PC-9 (cell line): ENCODE results near the gene SLC35B2.

Experiments used
- CTCF ChIP-seq: fragments of 200-600 bp; sonication (generic); conservative IDR thresholded peaks from 2 replicates; pipeline ENCODE4 v1.6.1; 2017; ENCODE audit warnings: mixed run types, antibody characterized with exemption, mild to moderate bottlenecking, moderate library complexity
- EZH2 ChIP-seq: fragments of 200-600 bp; sonication (generic); IDR thresholded peaks from 2 replicates; pipeline ENCODE4 v1.8.0; 2017; ENCODE audit warnings: antibody characterized with exemption, low read depth

- no peak for TF ChIP-seq CTCF
- no peak for TF ChIP-seq EZH2
These were observed 5.5 kb downstream of the SLC35B2 start for GRCh38 chr6:44251576-44252524.
